ENCODE results near the gene ARL6IP4.

DNA sequence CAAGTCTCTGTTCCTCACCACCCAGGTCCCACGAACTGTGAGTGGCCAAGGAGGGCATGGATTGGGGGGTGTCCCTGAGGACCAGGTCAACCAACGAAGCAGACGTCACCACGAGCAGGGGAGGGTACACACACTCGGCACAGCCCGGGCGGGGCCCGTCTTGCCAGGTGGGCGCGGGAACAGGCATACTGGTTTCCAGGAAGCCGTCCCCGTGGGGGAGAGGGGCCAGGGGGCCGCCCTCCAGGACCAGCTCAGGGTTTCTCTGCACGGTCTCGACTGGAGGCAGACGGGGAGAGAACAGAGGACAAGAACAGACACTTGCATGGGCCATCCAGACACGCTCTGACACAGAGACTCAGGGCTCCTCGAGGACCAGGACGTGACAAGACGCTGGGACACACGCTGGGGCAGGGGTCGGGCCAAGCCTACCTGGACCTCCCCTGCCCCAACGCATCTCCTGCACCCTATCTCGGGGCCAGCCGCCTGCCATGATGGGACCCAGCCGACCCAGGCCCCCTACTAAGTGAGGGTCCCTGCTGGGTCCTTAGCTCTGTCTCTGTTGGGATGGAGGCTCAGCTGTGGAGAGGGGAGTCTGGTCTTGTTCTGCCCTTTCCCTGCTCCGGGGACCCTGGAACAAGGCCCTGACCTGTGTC lies 11.3 kb downstream of the ARL6IP4 start:
- TF ChIP-seq, protein P1, sequence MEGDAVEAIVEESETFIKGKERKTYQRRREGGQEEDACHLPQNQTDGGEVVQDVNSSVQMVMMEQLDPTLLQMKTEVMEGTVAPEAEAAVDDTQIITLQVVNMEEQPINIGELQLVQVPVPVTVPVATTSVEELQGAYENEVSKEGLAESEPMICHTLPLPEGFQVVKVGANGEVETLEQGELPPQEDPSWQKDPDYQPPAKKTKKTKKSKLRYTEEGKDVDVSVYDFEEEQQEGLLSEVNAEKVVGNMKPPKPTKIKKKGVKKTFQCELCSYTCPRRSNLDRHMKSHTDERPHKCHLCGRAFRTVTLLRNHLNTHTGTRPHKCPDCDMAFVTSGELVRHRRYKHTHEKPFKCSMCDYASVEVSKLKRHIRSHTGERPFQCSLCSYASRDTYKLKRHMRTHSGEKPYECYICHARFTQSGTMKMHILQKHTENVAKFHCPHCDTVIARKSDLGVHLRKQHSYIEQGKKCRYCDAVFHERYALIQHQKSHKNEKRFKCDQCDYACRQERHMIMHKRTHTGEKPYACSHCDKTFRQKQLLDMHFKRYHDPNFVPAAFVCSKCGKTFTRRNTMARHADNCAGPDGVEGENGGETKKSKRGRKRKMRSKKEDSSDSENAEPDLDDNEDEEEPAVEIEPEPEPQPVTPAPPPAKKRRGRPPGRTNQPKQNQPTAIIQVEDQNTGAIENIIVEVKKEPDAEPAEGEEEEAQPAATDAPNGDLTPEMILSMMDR (IDR thresholded peaks at IDR 0.05), result no peak
- no peak for TF ChIP-seq POLR2A (IDR thresholded peaks at IDR 0.05)
